Stimulated activated CD4-positive, alpha-beta T cell treated with anti-CD3 and anti-CD28 coated beads, TNF-alpha, amount 100 ng/mL, for 1 hour (primary cell): Measurements from ENCODE around the gene SEZ6L2.
A peak's percentile ranks its signal among the peaks of the same experiment; 100 is the strongest.
"Not testable (repeated sequence)": the region's sequence is repeated elsewhere in the genome, so short reads cannot be mapped to it uniquely, and the experiment has no call there.

Source experiments
- DNase-seq, 3 donors: peaks; one replicate each; pipeline ENCODE4 v3.0.0-alpha.2; 2020; ENCODE audit warnings: low read depth in 3 of 3, low spot score in 1 of 3

The SEZ6L2 gene

DNA sequence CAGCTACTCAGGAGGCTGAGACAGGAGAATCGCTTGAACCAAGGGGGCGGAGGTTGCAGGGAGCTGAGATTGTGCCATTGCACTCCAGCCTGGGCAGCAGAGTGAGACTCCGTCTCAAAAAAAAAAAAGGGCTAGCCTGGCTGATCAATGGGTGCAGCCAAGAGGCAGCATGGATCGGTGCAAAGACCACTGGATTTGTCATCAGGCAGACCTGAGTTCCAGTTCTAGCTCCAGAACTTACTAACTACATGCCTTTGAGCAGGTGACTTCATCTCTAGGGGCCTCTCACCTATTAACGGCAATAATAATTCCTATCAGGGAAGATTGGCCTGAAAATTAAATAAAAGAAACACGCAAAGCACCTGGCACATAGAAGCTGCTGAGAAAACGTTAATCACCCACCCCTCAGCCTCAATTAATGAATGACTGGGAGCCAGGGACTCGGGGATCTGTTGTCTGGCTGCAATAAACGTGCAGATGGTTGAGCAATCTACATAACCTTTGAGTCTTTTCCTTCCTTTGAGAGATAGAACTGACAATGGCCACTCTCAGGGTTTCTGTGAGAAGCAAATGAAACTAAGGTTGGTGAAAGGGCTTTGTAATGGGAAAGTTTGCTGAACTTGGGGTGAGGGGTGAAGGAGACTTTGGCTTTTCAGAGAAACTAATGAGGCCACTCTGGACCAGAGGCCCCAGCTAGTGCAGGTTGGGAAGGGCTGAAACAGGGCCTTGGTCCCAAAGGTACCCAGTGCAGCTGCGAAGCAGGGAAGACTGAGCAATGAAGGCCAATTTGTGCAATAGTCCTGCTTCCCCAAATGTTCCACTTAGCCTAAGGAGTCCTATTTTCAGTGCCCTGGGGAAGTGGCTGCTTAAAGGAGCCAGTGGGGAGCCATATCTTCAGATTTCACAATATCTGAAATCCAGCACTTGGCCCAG lies 7.6 kb downstream of the SEZ6L2 start:
- no peak for DNase-seq

DNA sequence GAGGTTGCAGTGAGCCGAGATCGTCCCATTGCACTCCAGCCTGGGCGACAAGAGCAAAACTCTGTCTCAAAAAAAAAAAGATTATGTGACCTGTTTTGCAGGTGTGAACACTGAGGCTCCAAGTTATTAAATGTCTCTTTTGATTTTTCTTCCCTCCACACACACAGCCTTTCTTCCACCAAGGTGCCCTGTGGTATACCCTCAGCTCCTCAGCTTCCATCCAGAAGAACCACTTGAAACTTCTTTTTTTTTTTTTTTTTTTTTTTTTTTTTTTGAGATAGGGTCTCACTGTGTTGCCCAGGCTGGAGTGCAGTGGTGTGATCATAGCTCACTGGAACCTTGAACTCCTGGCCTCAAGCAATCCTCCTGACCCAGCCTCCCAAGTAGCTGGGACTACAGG lies 10.0 kb downstream of the SEZ6L2 start:
- DNase-seq = not testable (repeated sequence)

DNA sequence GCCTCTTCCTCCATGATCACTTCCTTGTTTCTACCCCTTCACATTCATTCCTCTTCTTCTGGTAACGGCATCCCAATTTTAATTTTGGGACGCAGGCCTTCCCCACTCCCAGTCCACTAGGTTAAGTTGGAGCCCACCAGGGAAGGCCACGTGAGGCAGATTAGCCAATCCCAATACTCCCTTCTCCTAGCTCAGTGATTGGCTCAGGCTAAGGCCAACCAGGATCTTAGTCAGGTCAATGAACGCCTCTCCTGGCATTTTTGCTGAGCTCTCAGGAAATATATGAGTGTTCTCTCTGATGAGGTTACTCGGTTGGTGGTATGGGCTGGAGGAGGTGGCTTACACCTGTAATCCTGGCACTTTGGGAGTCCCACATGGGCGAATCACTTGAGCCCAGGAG lies 15.4 kb downstream of the SEZ6L2 start:
- DNase-seq = no peak

DNA sequence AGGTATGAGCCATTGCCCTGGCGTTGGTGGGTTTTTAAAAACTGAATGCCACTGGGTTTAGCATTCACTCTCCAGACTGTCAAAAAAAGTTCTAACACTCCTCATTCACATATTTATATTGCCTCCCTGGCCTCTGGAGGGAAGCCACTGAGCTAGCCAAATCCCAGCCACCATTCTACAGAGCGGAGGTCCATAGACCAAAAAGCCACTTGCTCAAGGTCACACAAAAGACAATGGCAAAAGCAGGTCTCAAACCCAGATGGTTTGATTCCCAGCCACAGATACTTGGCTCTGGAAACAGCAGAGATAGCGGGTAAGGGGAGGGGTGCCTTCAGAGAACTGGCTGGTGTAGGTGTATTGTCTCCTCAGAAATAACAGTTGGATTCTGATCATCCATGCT lies 18.3 kb downstream of the SEZ6L2 start:
- no peak for DNase-seq

DNA sequence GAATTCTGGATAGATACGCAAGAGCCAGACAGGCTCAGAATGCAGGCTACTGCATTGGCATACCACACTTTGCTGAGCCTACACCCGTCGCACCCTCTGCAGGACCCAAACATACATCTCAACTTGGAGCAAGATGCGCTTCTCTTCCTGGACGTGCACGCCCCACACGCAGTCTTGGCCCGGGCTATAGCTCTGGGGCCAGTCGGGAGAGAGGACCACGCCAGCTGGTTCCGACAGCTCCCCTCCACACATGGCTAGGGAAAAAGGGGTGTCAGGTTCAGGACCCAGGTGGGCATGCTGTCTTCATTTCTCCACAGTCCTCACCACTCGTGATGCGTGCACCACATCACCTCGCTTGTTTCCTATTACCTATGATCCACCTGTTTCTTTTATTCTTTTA lies 21.2 kb downstream of the SEZ6L2 start:
- DNase-seq = no peak

DNA sequence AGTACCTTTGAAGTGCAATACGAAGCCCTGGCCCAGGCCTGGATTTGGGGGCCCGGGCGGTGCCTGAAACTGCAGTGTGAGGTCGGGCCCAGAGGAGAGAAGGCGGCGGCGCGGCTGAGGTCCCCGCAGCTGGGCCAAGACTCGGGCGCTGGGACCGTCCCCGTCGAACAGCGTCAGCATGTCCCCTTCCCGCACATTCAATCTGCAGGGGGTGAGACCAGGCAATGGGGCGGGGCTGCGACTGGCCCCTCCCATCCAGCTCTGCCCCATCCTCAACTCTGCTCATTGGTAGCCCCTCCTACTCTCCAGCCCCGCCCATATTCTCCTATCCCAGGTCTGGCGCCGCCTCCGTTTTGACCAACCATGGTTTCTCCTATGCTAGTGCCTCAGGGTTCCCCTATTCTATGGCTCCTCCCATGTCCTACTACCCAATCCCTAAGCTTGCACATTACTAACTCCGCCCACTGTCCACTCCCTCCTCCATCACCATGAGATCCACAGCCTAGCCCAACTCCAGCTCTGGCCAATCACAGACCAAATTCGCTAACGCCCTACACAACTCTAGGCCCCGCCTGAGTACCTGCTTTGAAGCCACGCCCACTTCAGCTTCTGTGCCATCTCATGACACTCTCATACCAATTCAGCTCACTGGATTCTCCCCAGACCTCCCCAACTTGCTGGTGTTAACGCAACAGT lies 21.9 kb downstream of the SEZ6L2 start:
- peak in 1 of 3 donors; percentile 33 for DNase-seq

DNA sequence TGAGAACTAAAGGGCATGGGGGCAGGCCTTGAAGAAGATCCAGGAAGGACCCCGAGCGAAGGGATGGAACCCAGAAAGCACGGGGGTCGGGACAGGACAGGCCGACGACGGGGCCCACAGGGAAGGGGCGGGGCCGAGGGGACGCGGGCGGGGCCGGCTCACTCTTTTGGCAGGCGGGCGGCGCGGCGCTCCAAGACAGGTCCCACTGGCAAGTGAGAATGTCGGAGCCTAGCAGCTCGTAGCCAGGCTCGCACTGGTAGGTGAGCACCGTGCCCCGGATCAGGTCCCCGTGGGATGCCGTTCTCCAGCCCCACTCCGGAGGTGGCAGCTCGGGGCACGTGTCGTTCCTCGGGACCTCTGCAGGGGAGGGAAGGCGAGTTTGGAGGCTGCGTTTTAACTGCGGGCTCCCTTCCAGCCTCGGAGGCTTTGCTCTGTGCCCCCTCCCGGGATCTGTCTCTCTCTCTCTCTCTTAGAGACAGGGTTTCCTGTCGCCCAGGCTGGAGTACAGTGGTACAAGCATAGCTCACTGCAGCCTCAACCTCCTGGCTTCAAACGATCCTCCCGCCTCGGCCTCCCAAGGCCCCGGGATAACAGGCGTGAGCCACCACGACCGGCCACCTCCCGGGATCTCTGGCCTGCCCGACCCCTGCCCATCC lies 22.6 kb downstream of the SEZ6L2 start:
- DNase-seq = peak in 1 of 3 donors; percentile 33

DNA sequence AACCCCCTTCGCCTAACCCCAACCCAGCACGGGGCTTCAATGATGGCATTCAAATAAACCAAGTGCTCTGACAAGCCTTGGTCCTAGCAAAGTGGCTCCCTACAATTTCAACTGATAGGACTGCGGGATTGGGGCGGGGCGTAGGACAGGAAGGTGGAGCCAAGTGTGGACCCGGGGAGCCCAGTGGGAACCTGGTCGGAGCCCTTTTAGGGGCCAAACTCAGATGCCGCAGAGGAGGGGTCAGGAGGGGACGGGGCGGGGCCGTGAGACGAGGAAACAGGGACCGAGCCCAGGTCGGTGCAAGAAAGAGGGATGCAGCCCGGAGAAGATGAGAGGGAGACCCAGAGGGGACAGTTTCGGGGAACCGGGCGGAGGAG lies 23.1 kb downstream of the SEZ6L2 start:
- DNase-seq = no peak

DNA sequence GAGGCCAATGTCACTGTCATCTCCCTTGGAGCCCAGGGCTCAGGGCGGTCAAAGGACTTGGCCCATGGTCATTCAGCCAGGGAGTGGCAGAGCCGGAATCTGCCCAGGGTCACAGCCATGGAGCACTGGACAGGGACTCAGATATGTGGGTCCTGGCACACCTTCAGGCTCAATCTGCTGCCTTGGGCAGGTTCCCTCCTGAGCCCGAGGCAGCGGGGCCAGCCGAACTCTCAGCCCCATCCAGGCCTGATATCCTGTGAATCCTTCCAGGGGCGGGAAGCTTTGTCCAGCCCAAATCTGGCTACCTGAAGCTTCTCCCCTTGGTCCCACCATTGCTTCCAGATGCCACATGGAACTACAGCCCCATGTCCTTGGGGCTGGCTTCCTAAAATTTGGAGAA lies 24.1 kb downstream of the SEZ6L2 start:
- DNase-seq = no peak

DNA sequence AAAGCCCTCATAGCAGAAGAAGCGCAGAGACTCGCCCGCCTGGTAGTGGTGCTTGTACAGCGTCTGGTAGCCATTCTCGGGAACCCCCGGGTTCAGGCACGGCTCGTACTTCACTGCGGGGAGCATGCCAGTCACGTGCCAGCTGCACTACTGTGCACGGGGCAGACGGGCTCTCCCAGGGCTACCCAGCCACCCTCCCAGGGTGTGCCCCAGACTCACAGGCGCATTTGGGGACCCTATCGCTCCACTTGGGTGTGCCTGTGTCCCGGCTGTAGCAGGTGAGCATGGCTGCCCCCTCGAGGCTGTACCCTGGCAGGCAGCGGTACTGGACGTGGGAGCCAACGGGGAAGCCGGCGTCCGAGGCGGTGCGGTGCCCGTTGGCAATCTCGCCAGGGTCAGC lies 26.0 kb downstream of the SEZ6L2 start:
- DNase-seq = no peak

DNA sequence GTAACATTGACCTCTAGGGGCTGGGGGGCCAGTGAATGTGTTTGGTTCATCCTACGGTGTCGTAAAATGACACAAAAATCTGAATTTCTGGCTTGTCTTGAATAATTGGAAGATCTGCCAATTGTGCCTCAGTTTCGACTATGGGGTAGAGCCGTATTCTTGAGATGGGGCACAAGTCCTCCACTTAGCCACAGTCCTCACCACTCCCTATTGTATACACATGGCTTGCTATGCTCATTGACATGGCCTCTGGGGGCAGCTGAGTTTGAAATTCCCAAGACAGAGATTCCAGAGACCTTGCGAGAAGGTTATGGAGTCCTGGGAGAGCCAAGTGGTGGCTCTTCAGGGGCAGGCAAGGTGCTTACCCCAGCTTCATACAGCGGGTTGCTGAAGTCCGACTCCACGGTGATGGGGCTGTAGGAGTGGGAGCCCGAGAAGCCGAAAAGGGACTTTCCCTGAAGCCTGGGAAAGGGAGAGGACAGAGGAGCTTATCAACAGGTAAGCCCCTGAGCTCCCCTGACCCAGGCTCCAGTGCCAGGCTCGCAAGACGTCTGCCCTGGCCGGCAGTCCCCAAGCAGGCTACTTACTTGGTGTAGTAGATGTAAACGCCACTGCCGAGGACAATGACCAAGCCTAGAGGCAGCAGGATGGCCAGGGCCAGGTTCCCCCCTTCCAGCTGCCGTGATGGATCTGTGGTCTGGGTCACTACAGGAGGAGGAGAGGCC lies 27.4 kb downstream of the SEZ6L2 start:
- DNase-seq = no peak

DNA sequence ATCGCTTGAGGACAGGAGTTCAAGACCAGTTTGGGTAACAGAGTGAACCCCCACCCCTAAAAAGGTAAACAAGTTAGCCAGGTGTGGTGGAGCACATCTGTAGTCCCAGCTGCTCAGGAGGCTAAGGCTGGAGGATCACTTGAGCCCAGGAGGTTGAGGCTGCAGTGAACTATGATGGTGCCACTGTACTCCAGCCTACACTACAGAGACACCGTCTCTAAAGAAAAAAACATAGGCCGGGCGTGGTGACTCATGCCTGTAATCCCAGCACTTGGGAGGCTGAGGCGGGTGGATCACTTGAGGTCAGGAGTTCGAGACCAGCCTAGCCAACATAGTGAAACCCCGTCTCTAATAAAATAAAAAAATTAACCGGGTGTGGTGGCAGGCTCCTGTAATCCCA lies 30.3 kb downstream of the SEZ6L2 start:
- DNase-seq = not testable (repeated sequence)

DNA sequence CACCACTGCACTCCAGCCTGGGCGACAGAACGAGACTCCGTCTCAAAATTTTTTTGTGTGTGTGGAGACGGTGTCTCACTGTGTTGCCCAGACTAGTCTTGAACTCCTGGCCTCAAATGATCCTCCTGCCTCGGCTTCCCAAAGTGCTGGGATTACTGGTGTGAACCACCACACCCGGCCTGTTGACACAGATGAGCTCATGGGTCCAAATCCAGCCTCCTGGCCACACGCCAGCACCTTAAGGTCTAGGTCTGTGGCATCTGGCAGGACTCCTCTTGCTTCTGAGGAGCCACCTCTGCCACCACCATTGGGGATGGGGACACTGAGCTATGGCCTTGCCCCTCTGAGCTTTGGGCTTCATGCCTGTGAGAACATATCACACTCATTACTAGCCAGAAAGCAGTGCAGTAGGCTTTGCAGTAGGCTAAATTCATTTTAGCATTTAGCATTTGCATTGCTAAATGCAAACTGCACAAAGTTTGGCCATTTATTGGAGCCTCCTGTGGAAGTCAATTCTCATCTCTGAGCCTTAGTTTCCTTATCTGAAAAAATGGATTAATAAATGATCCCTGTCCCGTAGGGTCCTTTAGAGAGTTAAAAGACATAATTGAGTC lies 30.8 kb downstream of the SEZ6L2 start:
- DNase-seq = no peak

DNA sequence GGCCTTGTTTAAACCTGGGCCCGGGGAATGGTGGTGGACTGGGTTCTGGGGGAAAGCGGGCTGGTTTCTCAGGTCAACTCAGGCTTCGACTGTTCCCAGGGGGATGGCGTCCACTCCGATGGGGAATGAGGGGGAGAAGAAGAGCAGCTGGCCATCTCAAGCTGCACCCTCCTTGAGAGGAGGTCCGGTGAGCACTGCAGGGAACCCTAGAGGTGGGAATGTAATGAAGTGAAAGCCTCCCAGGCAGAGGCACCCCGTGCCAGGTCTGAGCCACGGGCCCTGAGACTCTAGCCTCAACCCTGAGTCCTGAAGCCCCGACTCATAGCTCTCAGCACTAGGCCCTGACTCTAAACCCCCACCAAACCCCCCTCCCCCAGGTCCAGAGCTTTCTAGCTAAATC lies 35.1 kb downstream of the SEZ6L2 start:
- no peak for DNase-seq

DNA sequence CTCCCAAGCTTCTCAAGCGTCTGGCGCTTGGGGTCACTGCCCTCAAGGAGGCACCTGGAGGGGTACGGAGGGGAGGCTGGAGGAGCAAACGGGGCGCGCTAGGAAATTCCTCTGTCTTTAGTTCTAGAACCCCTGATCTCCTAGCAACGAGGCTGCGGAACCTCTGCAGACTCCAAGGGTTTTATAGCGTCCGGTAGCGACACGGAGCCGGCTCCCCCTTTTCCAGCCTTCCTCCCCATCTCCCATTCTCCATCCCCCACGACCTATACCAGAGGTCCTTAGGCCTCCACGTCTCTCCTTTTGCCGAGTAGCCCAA lies 35.7 kb downstream of the SEZ6L2 start:
- no peak for DNase-seq

DNA sequence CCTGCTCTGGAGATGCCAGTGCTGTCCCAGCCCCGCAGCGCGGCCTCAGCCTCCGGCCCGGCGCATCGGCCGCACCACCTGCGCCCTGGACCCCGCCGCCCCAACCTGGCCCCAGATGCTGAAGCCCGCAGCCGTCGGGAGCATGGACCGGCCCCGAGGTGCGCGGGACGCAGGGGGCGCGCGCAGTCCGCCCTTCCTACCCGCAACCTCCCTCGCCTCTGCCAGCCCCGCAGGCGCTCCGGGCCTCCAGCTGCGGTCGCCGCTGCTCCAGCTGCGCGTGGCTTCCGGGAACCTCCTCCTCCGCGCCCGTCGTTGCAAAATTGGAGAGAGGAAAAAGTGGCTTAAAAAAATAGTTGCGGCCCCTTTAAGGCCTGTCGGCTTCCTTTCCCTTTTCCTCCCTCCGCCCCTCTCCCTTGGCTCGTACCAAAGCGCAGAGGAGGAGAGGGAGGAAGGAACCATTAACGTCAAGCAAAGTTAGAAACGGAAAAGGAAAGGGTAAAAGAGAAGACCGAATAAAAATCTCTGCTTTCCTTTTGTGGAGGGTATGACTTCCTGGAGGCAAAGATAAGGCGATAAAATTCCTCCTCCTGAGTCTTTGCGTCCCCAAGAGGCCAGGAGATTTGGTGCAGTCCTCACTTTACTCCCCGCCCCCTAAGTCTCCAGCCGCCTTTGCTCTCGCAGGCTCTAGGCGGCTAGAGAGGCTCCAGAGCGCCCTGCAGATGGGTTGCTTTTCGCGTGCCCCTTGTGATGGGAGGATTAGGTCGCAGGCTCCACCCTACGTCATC lies 36.3 kb downstream of the SEZ6L2 start, which contains the start of gene CDIPT:
Gene CDIPT, minus strand, starts transcription at position 343 of the 785 bp plus-strand sequence. CDS start 369 bp downstream, outside the sequence.
- DNase-seq = peak; percentile 79 to 86 (median 86)

DNA sequence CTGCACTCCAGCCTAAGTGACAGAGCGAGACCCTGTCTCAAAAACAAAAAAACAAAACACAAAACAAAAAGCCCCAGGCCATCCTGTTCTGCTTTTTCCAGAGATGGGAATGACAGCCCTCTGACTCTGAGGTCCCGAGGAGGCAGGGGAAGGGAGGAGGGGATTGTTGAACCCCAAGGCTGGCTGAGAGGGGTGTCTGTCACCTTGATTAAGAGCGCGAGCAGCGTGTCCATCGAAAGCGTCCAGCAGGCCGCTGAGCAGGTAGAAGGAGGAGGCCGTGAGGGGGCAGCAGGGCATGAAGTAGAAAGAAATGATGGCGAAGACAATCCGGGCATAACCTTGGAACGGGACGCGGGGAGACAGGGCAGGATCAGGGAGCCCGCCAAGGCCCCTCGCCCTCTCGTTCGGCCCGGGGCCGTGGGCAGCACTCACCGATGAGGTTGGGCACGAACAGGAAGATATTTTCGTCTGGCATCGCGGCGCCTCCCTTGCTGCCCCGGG lies 36.9 kb downstream of the SEZ6L2 start:
- DNase-seq = no peak

DNA sequence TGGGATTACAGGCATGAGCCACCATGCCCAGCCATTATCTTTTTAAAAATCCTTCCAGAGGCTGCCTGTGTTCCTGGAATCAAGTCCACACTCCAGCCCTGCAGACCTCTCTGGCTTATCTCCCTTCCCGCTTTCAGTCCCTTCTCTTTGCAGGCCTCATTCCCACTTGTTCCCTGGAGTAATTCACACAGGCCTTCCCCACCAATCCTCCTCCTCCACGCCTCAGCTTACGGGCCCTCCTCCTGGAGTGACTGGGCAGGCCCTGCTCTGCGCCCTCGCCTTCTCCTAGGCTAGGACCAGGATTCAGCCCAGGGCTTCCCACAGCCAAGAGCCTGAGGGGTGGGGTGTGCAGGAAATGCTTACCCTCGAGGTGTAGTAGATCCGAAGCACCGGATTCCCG lies 39.1 kb downstream of the SEZ6L2 start:
- DNase-seq = no peak

DNA sequence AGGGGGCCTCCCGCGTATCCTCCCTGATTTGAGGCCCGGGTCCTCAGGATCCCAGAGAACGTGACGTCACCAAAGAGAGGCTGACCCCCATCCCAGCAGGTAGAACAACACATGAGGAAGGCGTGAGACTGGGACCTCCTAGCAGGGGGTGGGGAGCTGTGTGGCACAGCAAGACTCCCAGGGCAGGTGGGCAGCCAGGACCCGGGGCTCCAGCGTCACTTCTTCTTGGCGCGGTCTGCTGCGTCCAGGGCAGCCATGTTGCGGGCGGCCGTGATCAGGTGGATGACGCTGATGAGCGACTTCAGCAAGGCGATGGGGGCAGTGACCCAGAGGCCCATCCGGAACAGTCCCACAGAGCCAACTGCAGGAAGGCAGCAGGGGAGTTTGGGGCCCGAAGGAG lies 40.4 kb downstream of the SEZ6L2 start:
- DNase-seq = no peak
